Vagina (tissue), 2 donors: Measurements from ENCODE around the gene SETD1B.

Experiments used
- POLR2AphosphoS5 ChIP-seq, 2 donors: sonication (generic); formaldehyde crosslinking; IDR thresholded peaks; one replicate each; pipeline ENCODE4 v1.9.0; 2017; ENCODE audit warnings: antibody characterized with exemption in 2 of 2, mild to moderate bottlenecking in 2 of 2, low read depth in 1 of 2; ENCODE audit not compliant: insufficient read depth in 1 of 2
- TF ChIP-seq, protein P1 (sequence below), 3 experiments: fragments of 450-650 bp in 2 of 3; fragments of 200-600 bp in 1 of 3; sonication (generic) in 1 of 3; IDR thresholded peaks; one replicate each; pipeline ENCODE4 v1.5.1; 2017 to 2019; ENCODE audit warnings: antibody characterized with exemption in 3 of 3, mild to moderate bottlenecking in 2 of 3, moderate library complexity in 2 of 3

DNA sequence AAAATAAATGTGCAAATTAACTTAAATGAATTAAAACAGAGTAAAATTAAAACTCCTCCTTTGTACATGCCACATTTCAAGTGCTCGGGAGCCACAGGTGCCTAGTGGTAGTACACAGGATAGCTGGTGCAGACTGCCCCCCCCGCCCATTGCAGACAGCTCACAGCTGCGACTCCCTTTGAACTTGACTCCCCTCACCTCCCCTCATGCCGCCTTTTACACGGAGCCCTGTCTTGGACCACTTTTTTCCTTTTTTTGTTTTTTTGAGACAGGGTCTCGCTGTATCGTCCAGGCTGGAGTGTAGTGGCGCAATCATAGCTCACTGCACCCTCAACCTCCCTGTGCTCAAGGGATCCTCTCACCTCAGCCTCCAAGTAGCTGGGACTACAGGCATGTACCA is 11.5 kb downstream of the SETD1B start:
- TF ChIP-seq, protein P1, sequence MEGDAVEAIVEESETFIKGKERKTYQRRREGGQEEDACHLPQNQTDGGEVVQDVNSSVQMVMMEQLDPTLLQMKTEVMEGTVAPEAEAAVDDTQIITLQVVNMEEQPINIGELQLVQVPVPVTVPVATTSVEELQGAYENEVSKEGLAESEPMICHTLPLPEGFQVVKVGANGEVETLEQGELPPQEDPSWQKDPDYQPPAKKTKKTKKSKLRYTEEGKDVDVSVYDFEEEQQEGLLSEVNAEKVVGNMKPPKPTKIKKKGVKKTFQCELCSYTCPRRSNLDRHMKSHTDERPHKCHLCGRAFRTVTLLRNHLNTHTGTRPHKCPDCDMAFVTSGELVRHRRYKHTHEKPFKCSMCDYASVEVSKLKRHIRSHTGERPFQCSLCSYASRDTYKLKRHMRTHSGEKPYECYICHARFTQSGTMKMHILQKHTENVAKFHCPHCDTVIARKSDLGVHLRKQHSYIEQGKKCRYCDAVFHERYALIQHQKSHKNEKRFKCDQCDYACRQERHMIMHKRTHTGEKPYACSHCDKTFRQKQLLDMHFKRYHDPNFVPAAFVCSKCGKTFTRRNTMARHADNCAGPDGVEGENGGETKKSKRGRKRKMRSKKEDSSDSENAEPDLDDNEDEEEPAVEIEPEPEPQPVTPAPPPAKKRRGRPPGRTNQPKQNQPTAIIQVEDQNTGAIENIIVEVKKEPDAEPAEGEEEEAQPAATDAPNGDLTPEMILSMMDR (IDR thresholded peaks at IDR 0.05), result no peak
- TF ChIP-seq POLR2AphosphoS5 (IDR thresholded peaks at IDR 0.05; ENCODE audit: insufficient read depth in 1 of 2, low read depth in 1 of 2), result no peak
